ENCODE data around the gene YARS1. TPM values are rescaled to one million over a fixed set of nuclear protein-coding genes. Genes with fewer than 3 reads are reported as not detected.

The YARS1 gene
- polyA plus RNA-seq, 1 donor from 2014 or later, result 49.4 TPM

GRCh38 chr1:32743380-32744070, 73.6 kb downstream of the YARS1 start:
- TF ChIP-seq POLR2AphosphoS5 (IDR thresholded peaks at IDR 0.05), result no peak
- no peak for TF ChIP-seq SMC3 (conservative IDR thresholded peaks at IDR 0.05; ENCODE audit: poor library complexity)
- TF ChIP-seq EP300 (conservative IDR thresholded peaks at IDR 0.05; ENCODE audit: poor library complexity, severe bottlenecking), result no peak
- no peak for TF ChIP-seq TAF1 (IDR thresholded peaks at IDR 0.05; ENCODE audit: low read depth)
- TF ChIP-seq MXI1 (conservative IDR thresholded peaks at IDR 0.05; ENCODE audit: poor library complexity, severe bottlenecking), result no peak
- no peak for TF ChIP-seq EZH2 (IDR thresholded peaks at IDR 0.05; ENCODE audit: borderline replicate concordance, insufficient read depth, low read length, poor library complexity, severe bottlenecking)
- TF ChIP-seq, protein P1, sequence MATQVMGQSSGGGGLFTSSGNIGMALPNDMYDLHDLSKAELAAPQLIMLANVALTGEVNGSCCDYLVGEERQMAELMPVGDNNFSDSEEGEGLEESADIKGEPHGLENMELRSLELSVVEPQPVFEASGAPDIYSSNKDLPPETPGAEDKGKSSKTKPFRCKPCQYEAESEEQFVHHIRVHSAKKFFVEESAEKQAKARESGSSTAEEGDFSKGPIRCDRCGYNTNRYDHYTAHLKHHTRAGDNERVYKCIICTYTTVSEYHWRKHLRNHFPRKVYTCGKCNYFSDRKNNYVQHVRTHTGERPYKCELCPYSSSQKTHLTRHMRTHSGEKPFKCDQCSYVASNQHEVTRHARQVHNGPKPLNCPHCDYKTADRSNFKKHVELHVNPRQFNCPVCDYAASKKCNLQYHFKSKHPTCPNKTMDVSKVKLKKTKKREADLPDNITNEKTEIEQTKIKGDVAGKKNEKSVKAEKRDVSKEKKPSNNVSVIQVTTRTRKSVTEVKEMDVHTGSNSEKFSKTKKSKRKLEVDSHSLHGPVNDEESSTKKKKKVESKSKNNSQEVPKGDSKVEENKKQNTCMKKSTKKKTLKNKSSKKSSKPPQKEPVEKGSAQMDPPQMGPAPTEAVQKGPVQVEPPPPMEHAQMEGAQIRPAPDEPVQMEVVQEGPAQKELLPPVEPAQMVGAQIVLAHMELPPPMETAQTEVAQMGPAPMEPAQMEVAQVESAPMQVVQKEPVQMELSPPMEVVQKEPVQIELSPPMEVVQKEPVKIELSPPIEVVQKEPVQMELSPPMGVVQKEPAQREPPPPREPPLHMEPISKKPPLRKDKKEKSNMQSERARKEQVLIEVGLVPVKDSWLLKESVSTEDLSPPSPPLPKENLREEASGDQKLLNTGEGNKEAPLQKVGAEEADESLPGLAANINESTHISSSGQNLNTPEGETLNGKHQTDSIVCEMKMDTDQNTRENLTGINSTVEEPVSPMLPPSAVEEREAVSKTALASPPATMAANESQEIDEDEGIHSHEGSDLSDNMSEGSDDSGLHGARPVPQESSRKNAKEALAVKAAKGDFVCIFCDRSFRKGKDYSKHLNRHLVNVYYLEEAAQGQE (IDR thresholded peaks at IDR 0.05; ENCODE audit: borderline replicate concordance), result no peak
- TF ChIP-seq, protein P2, sequence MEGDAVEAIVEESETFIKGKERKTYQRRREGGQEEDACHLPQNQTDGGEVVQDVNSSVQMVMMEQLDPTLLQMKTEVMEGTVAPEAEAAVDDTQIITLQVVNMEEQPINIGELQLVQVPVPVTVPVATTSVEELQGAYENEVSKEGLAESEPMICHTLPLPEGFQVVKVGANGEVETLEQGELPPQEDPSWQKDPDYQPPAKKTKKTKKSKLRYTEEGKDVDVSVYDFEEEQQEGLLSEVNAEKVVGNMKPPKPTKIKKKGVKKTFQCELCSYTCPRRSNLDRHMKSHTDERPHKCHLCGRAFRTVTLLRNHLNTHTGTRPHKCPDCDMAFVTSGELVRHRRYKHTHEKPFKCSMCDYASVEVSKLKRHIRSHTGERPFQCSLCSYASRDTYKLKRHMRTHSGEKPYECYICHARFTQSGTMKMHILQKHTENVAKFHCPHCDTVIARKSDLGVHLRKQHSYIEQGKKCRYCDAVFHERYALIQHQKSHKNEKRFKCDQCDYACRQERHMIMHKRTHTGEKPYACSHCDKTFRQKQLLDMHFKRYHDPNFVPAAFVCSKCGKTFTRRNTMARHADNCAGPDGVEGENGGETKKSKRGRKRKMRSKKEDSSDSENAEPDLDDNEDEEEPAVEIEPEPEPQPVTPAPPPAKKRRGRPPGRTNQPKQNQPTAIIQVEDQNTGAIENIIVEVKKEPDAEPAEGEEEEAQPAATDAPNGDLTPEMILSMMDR (IDR thresholded peaks at IDR 0.05; ENCODE audit: poor library complexity, severe bottlenecking), result no peak
- no peak for TF ChIP-seq RAD21 (conservative IDR thresholded peaks at IDR 0.05)
- H3F3A ChIP-seq (ENCODE audit: insufficient read depth, low read length, poor library complexity, severe bottlenecking), result no peaks in the 10 kb centered on the region
- H2AFZ ChIP-seq (ENCODE audit: low read depth, low read length), result no peak overlapping the region

GRCh38 chr1:32742956-32743355, 74.2 kb downstream of the YARS1 start:
- Histone ChIP-seq H3K4me2 (ENCODE audit: low read length) (no peak overlapping the region), H2AFZ (ENCODE audit: low read depth, low read length) (no peak overlapping the region), H3K79me2 (replicated peaks; ENCODE audit: insufficient read depth, low read length) (no peaks in the 10 kb centered on the region), H3K9me3 (ENCODE audit: low read length) (no peaks in the 10 kb centered on the region), H3K9ac (ENCODE audit: low read length) (no peak overlapping the region), H3K4me3 (ENCODE audit: low read length) (no peak overlapping the region), H3F3A (ENCODE audit: insufficient read depth, low read length, poor library complexity, severe bottlenecking) (no peaks in the 10 kb centered on the region), H3K27me3 (ENCODE audit: insufficient read depth, low read depth, low read length) (peaks cover 20% of the 10 kb centered on the region), H3K36me3 (ENCODE audit: insufficient read depth, low read length) (no peaks in the 10 kb centered on the region), H3K27ac (ENCODE audit: low read length) (no peak overlapping the region), H3K9me2 (ENCODE audit: insufficient read depth, low read length) (no peaks in the 10 kb centered on the region), H4K20me1 (ENCODE audit: insufficient read depth) (no peaks in the 10 kb centered on the region)
- TF ChIP-seq RAD21 (conservative IDR thresholded peaks at IDR 0.05), result no peak
- no peak for TF ChIP-seq SMC3 (conservative IDR thresholded peaks at IDR 0.05; ENCODE audit: poor library complexity)
- no peak for TF ChIP-seq POLR2AphosphoS5 (IDR thresholded peaks at IDR 0.05)
- TF ChIP-seq EZH2 (IDR thresholded peaks at IDR 0.05; ENCODE audit: borderline replicate concordance, insufficient read depth, low read length, poor library complexity, severe bottlenecking), result no peak
- TF ChIP-seq, protein P2 (IDR thresholded peaks at IDR 0.05; ENCODE audit: poor library complexity, severe bottlenecking), result no peak
- TF ChIP-seq MXI1 (conservative IDR thresholded peaks at IDR 0.05; ENCODE audit: poor library complexity, severe bottlenecking), result no peak
- no peak for TF ChIP-seq TAF1 (IDR thresholded peaks at IDR 0.05; ENCODE audit: low read depth)
- TF ChIP-seq, protein P1 (IDR thresholded peaks at IDR 0.05; ENCODE audit: borderline replicate concordance), result no peak
- no peak for TF ChIP-seq EP300 (conservative IDR thresholded peaks at IDR 0.05; ENCODE audit: poor library complexity, severe bottlenecking)

More at GRCh38 chr1:32743380-32744070, 73.6 kb downstream of the YARS1 start:
- Histone ChIP-seq H4K20me1 (ENCODE audit: insufficient read depth) (no peaks in the 10 kb centered on the region), H3K79me2 (replicated peaks; ENCODE audit: insufficient read depth, low read length) (no peaks in the 10 kb centered on the region), H3K4me3 (ENCODE audit: low read length) (no peak overlapping the region), H3K27ac (ENCODE audit: low read length) (no peak overlapping the region), H3K4me2 (ENCODE audit: low read length) (no peak overlapping the region), H3K9ac (ENCODE audit: low read length) (no peak overlapping the region), H3K36me3 (ENCODE audit: insufficient read depth, low read length) (no peaks in the 10 kb centered on the region), H3K9me3 (ENCODE audit: low read length) (no peaks in the 10 kb centered on the region), H3K9me2 (ENCODE audit: insufficient read depth, low read length) (no peaks in the 10 kb centered on the region), H3K27me3 (ENCODE audit: insufficient read depth, low read depth, low read length) (peaks cover 20% of the 10 kb centered on the region)

Data from neural cell (in vitro differentiated cells).